SIG-M5 treated with dmso at 0.1 percent for 504 hours (cell line): ENCODE data around the gene MRPS21.
A peak's percentile ranks its signal among the peaks of the same experiment; 100 is the strongest.

Experiments
- DNase-seq: peaks from one replicate; lab custom pipeline; 2025; ENCODE audit not compliant: unreplicated experiment; lab: John Stamatoyannopoulos, UW

Gene MRPS21

GRCh38 chr1:150293433-150294253, at the start of gene MRPS21:
MRPS21 (plus strand) TSS chr1:150293861; CDS start chr1:150294367, 506 bp downstream.
- DNase-seq, result peak; percentile 99

- DNase-seq, result no peak
These were observed 43.7 kb upstream of the MRPS21 start for GRCh38 chr1:150249936-150250335.

DNA sequence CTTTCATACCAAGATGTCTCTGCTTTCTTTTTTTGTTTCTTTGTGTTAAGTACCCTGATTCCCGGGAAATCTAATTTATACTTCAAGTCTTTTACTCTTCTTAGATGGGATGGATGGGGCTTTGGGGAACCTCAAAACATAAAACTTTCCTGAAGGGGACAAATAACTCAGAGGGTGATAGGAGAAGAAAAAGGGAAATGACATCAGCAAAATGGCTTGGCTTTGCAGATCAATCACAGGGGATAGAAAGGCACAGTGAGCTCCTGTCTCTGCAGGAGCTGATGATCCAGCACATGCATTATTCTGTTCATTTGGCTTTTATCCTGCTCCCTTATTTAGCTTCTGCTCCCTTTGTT, 37.5 kb upstream of the MRPS21 start:
- no peak for DNase-seq

DNA sequence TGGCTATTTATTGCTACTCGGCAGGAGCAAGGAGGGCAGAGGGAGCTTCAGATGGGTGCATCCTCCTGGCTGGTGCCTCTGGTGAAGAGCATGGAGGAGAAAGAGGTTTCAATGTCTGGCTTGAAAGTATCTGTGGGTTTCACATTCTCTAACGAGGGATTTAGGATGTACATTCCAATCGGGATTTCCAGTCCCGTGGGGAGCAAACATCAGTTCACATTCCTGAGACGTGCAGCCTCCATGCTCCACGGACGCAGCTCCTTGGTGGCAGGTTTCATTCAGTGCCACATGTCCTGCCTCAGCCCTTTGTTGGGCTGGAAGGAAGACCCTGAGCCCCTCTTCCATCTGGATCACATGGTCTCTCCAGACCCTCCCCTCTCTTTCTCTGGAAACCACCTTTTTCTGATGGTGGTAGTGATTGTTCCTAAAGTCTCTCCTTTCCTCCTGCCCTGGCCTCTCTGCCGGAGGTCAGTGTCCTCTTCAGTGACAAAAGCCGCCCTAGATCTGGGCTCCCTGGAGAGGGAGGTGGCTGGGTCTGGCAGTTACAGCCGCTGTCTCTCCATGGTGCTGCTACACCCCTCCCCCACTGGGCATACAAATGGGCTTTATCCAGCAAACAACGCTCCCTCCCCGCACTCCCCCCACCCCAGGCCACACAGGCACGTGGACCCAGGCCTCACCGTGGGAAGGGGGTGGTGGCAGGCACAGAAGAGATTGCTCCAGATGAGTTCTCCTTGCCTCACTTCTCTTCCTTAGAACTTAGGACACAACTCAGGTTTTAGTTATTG, 36.9 kb upstream of the MRPS21 start:
- no peak for DNase-seq

DNA sequence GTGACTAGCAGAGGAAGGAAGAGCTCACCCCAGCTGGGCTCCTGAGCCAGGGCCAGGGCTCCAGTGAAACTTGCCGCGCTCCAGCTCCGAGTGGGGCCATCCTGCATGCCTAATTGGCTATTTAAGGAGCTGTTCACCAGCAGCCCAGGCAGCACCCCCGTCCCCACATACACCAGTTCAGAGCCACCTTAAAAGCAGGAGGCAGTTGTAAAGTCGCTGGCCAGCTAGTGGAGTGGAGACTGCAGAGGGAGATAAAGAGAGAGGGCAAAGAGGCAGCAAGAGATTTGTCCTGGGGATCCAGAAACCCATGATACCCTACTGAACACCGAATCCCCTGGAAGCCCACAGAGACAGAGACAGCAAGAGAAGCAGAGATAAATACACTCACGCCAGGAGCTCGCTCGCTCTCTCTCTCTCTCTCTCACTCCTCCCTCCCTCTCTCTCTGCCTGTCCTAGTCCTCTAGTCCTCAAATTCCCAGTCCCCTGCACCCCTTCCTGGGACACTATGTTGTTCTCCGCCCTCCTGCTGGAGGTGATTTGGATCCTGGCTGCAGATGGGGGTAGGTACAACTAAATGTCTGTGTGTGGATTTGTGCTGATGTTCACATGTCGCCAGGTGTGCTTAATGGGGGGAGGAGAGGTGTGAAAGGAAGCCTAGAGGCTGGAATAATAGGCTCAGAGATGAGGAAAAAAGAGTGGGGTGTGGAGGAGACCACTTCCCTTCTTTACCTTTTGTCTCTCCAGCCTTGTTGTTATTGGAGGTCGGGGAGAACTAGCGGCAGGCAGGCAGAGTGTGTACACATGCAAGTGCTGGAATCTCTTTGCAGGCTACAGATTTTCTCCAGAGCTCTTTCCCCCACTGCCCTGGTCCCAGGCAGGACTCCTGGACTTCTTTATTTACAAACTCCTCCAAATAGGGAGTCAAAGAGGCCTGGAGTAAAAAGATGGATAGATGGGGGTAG, 35.8 kb upstream of the MRPS21 start, which contains the start of gene CA14:
Gene CA14 (plus strand): TSS at position 151 of the 962 bp plus-strand sequence. CDS start 355 bp downstream, at position 506.
- no peak for DNase-seq

DNA sequence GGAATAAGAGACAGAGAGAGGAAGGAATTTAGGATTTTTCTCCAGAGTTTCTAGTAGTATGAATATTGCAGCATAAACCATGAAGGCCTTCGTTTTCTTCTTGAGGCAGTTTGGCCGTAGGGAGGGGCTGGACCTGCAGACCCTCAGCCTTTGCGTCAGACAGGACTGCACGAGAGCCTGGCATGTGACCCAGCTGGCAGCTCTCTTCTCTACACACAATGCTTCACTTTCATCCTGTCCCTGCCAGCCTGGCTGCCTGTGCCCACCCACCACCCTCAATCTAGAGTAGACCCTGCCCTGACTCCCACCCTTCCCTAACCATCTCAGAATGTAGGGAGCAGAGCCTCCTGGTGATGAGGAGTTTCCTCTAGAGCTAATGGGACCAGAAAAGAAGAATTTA, 34.4 kb upstream of the MRPS21 start:
- no peak for DNase-seq

DNA sequence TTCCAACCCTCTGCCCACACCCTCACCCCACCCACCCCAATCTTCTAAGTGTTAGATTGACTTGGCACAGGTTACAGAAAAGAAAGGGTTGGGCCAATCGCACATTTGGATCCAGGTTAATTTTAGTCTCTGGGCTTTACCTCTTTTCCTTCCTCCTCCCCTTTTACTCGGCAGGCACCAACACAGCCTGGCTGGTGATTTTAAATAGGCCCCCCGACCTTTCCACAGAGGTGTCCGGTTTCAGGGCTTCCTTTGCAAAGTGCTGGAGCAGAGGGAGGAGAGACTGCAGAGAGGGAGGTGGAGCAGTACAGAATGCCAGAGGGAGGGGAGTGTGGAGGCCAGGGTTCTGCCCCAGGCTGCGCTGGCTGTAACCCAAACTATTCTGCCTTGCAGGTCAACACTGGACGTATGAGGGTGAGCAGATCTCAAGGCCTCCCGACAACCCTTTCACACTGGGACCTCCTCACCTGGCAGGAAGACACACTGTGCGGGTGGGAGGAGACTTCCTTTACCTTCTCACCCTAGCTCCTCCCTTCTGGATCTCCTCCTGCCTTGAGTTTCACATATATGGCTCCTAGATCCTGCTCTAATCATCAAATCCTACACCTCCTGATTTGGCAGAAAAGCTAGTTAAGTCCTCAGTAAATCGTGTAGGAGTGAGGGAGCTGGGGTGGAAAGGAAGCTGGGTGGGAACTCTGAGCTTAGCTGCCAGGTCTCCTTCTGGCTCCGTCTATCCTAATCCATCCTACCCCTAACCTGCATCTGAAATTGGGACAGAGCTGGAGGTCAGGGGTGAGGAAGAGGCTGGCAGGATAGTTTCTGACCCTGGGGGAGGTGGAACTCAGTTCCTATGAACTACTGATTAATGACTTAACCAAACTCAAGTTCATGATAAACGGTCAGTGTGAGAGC, 33.6 kb upstream of the MRPS21 start:
- DNase-seq, result no peak

DNA sequence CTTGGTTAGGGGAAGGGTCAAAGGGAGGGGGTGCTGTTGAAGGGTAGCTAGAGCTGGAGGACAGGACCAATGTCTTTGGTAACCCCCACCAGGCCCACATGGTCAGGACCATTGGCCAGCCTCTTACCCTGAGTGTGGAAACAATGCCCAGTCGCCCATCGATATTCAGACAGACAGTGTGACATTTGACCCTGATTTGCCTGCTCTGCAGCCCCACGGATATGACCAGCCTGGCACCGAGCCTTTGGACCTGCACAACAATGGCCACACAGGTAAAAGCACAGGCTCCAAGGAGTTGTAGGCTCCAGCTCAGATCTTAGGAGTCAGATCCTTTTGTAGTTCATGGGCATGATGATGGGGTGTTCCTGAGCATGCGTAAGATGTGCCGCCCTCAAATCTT, 32.3 kb upstream of the MRPS21 start:
- DNase-seq, result no peak

DNA sequence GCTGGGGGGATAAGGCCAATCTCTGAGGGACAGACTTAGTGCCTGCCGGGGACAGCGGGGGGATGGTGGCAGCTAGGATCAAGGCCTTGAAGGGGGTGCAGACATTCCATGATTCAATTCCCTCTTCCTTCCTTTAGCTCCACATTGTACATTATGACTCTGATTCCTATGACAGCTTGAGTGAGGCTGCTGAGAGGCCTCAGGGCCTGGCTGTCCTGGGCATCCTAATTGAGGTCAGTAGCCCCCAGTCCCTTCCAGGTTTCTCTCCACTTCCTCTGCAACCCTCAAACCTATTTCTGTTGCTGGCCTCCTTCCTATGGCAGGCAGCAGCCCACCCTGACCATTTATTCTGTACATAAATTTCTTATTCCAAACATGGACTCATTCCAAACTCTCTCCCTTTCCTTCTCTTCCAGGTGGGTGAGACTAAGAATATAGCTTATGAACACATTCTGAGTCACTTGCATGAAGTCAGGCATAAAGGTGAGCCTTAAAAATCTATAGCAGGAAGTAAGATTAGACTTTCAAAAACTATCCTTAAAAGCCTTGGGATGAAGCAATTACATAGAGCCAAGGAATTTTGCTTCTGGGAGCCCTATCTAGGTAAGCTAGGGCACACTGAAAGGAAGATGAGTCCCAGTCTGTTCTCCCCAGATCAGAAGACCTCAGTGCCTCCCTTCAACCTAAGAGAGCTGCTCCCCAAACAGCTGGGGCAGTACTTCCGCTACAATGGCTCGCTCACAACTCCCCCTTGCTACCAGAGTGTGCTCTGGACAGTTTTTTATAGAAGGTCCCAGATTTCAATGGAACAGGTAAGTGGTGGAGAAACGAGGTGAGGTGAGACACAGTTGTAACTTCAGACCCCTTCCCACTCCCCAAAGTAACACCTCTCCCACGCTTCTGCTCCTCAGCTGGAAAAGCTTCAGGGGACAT, 31.0 kb upstream of the MRPS21 start:
- DNase-seq, result no peak

DNA sequence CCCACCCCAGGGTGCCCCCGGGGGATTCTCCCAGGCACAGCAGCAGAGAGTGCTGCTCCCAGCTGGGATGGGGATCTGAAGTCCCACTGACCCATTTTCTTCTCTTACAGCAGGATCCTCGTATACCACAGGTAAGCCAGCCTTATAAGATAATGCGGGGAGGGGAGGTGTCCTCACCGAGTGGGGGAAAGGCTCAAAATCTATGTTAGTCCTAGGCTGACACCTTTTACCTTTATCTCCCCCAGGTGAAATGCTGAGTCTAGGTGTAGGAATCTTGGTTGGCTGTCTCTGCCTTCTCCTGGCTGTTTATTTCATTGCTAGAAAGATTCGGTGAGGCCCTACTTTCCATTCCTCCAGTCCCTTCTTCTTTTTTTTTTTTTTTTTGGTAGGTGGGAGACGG, 30.1 kb upstream of the MRPS21 start:
- no peak for DNase-seq

DNA sequence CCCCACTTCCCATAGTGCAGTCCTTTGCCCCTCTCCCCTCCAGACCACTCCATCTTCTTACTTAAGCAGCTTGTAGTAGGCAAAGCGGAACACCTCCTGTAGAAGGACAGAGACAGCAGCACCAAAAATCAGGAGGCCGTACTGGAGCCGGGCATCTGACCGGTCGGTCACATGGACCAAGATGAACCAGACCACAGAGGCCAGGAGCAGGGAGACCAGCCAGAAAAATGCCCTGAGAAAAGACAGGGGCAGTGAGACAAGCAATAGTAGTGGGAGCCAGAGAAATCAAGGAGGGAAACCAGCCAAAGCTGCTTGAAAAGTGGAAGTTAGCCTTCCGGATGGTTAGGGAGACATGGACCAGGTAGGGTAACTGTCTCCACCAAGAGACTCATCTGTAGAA, 25.8 kb upstream of the MRPS21 start:
- DNase-seq, result no peak

- DNase-seq, result no peak
These were observed 25.3 kb upstream of the MRPS21 start for GRCh38 chr1:150268340-150268704.

GRCh38 chr1:150268705-150269403, 24.8 kb upstream of the MRPS21 start, which contains the start of gene APH1A:
APH1A (minus strand) TSS chr1:150269016; CDS start chr1:150268810, 206 bp downstream.
- DNase-seq, result peak; percentile 99

DNA sequence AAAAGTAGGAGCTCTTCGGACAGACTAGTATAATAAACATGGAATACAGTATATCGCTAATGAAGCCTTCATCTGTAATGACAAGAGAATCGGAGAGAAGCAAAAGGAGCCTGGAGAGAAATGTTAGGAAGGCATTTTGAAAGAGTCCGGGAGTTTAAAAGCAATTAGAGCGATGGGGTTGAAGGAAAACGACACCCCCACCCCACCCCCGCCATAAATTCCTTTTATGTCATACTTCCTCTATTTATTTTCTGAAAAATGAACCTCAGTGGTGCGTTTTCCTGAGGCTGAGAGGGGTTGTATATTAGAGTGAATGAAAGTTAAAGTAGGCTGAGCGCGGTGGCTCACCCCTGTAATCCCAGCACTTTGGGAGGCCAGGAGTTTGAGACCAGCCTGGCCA, 24.2 kb upstream of the MRPS21 start:
- no peak for DNase-seq

GRCh38 chr1:150271291-150271959, 22.2 kb upstream of the MRPS21 start:
- no peak for DNase-seq

- no peak for DNase-seq
These were observed 20.4 kb upstream of the MRPS21 start for GRCh38 chr1:150273311-150273710.

DNA sequence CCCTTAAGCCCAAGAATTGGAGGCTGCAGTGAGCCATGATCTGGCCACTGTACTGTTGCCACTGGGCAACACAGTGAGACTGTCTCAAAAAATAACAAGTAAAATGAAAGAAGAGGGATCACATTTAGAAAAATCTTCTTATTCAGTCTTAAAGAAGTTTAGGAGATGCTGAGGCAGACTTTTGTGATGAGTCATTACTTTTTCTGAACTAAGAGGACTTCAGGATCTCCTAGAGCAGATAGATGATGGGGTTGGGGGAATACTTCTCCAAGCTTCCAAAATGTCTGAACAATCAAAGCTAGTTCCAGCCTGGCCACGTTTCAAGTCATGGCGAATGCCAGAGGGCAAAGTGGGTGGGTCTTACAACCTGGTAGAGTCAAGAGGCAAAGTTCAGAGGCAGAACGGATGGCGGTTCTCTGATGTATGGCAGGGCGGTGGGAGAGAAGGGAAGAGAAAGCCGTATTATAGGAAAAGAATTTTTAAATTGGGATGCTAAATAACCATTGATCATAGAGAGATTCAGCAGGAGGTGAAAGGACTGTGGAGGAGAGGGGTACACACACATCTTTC, 13.4 kb upstream of the MRPS21 start:
- DNase-seq, result no peak
